Tibial artery (tissue), 4 donors: ENCODE results near the gene MOSPD3.
A peak's percentile ranks its signal among the peaks of the same experiment; 100 is the strongest.

Experiments used
- DNase-seq, 2 donors: peaks; one replicate each; pipeline ENCODE4 v3.0.0-alpha.2; 2019
- H3K27ac ChIP-seq, 2 donors: fragments of 200-600 bp; sonication (generic) in 1 of 2; 1 replicate in 1 of 2; 2 replicates in 1 of 2; pipeline ENCODE4 v1.5.1; 2018 to 2019; ENCODE audit warnings: mild to moderate bottlenecking in 1 of 2
- H3K27me3 ChIP-seq, 2 donors: fragments of 200-600 bp; sonication (generic) in 1 of 2; one replicate each; pipeline versions ENCODE4 v1.5.1 to v1.6.0; 2016 to 2019
- H3K36me3 ChIP-seq, 3 donors: fragments of 200-600 bp; sonication (generic) in 2 of 3; one replicate each; pipeline ENCODE4 v1.5.1; 2016 to 2019; ENCODE audit warnings: mild to moderate bottlenecking in 2 of 3
- H3K4me1 ChIP-seq, 4 donors: fragments of 200-600 bp; sonication (generic) in 2 of 4; 1 replicate in 3 of 4; 2 replicates in 1 of 4; pipeline ENCODE4 v1.5.1; 2016 to 2019
- H3K4me3 ChIP-seq, 2 donors: fragments of 200-600 bp; sonication (generic) in 1 of 2; 1 replicate in 1 of 2; 2 replicates in 1 of 2; pipeline ENCODE4 v1.5.1; 2018 to 2019; ENCODE audit warnings: mild to moderate bottlenecking in 2 of 2
- H3K9me3 ChIP-seq, 3 donors: fragments of 200-600 bp; sonication (generic) in 1 of 3; one replicate each; pipeline ENCODE4 v1.5.1; 2016 to 2019
- intact Hi-C: fragments of 100-400 bp; cut with DNase I; formaldehyde crosslinking; loops from one replicate; pipeline ENCODE4 v1.15.0; 2023; ENCODE audit warnings: low total_unique reads
- TF ChIP-seq, protein P1 (sequence below), 2 experiments: fragments of 200-600 bp in 1 of 2; fragments of 450-650 bp in 1 of 2; IDR thresholded peaks; one replicate each; pipeline ENCODE4 v1.5.1; 2017 to 2019; ENCODE audit warnings: antibody characterized with exemption in 2 of 2, mild to moderate bottlenecking in 1 of 2, moderate library complexity in 1 of 2

MOSPD3 gene

DNA sequence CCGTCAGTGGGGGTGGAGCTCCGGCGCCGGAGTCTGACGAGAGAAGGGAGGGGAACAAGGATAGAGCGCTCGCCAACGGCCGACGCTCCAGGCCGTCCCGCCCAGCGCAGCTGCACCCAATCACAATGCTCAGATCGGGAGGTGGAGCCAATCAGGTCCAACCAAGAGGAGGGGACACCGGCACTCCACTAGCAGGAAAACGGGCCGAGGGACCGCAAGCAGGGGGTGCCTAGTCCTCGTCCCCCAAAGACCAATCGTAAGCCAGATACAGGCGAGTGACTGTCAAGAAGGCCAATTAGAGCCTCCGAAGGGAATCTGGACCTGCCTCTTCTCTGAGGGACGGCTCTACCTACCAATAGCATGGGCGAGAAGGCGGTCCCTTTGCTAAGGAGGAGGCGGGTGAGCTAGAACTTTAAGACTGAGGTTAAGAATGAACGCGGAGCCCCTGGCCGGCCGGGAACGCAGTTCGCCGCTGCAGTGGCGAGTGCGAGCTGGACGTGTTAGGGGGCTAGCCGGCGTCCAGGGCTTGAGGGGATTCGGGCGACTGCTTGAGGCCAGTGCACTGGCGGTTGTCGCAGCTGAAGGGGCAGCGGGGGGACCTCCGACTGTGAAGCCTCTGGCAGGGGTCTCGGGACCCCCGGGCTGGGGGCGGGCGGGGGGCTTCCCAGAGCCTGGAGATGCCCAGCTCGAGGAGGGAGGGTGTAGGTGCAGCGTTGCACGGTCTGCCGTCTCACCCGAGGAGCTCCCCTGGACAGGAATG, 25.9 kb upstream of the MOSPD3 start, which contains the start of gene FBXO24:
FBXO24 (plus strand) TSS at position 63 of the 760 bp plus-strand sequence; CDS start at position 361, 298 bp downstream.
- Histone ChIP-seq H3K4me1 (peaks cover 0 to 46% (median 29%) of the 10 kb centered on the region in 4 donors), H3K4me3 (peak within 1 kb of the TSS; percentile 82 to 84), H3K27me3 (peaks cover 0 to 13% of the 10 kb centered on the region in 2 donors), H3K36me3 (peaks cover 10 to 13% (median 12%) of the 10 kb centered on the region in 3 donors), H3K27ac (peak within 1 kb of the TSS; percentile 89 to 90), H3K9me3 (no peaks in the 10 kb centered on the region)
- TF ChIP-seq, protein P1, sequence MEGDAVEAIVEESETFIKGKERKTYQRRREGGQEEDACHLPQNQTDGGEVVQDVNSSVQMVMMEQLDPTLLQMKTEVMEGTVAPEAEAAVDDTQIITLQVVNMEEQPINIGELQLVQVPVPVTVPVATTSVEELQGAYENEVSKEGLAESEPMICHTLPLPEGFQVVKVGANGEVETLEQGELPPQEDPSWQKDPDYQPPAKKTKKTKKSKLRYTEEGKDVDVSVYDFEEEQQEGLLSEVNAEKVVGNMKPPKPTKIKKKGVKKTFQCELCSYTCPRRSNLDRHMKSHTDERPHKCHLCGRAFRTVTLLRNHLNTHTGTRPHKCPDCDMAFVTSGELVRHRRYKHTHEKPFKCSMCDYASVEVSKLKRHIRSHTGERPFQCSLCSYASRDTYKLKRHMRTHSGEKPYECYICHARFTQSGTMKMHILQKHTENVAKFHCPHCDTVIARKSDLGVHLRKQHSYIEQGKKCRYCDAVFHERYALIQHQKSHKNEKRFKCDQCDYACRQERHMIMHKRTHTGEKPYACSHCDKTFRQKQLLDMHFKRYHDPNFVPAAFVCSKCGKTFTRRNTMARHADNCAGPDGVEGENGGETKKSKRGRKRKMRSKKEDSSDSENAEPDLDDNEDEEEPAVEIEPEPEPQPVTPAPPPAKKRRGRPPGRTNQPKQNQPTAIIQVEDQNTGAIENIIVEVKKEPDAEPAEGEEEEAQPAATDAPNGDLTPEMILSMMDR (IDR thresholded peaks at IDR 0.05) = no peak
- intact Hi-C loops = loop anchor here (5.0 kb wide), 1 partner anchor 91 kb away; no protein-coding TSS in a partner anchor
- DNase-seq = peak; percentile 99 to 100

DNA sequence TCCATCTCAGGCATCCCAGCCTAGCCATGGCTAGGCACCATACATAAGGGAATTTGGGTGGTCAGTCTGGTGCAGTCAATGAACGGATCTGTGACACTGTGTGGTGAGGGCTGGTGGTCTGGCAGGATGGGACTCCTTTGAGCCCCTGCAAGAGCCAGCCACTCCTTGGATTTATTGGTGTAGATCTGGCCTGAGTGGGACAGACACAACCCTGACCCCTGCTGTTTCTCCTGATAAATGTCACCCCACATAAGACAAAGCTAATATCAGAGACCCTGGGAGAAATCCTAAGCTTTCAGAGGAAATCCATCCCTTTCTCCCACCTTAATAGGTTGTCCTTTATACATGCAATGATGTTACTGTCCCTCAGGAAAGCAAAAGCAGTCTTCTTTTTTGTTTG, 23.9 kb upstream of the MOSPD3 start:
- H3K36me3 ChIP-seq = no peaks in the 10 kb centered on the region
- TF ChIP-seq, protein P1 (IDR thresholded peaks at IDR 0.05) = peak in 1 of 2 experiments; percentile 22
- no peaks in the 10 kb centered on the region for H3K9me3 ChIP-seq
- DNase-seq = no peak
- H3K27me3 ChIP-seq = peaks cover 0 to 29% of the 10 kb centered on the region in 2 donors
- peaks cover 0 to 32% (median 25%) of the 10 kb centered on the region in 4 donors for H3K4me1 ChIP-seq
- no peak overlapping the region for H3K27ac ChIP-seq
- intact Hi-C loops = loop anchor here (5.0 kb wide), 1 partner anchor 89 kb away; no protein-coding TSS in a partner anchor
- no peak overlapping the region for H3K4me3 ChIP-seq

DNA sequence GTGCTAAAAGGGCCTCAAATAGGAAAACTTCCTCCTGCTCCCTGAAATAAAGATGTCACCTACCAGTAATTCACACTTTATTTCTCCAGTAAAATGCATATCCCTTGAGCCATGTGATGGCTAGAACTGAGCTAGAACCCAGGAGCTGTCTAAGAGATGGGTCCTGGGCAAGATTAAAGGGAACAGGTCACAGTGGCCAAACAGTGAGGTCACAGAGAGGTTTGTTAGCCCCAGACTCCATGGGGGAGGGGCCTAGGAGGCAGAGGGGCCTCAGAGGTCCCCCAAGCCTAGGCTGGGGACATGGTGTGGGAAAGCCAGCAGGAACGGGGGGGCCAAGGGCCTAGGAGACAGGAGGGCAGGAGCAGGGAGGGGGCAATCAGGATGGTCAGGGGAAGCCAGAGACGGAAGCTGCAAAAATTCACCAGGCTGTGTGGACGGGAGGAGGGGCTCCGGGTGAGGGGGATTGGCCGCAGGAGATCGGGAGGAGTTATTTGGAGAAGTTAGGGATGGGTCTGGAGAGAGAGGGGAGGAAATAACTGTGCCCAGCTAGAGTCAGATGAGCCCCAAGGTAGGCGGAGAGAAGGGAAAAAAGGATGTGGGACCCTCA, 22.9 kb upstream of the MOSPD3 start:
- Histone ChIP-seq H3K27ac (no peak overlapping the region), H3K4me1 (peaks cover 0 to 22% (median 17%) of the 10 kb centered on the region in 4 donors), H3K9me3 (no peaks in the 10 kb centered on the region), H3K27me3 (peaks cover 0 to 29% of the 10 kb centered on the region in 2 donors), H3K4me3 (no peak overlapping the region), H3K36me3 (no peaks in the 10 kb centered on the region)
- DNase-seq = no peak
- TF ChIP-seq, protein P1 (IDR thresholded peaks at IDR 0.05) = no peak
- intact Hi-C loops = loop anchor here (5.0 kb wide), 1 partner anchor 88 kb away; no protein-coding TSS in a partner anchor

DNA sequence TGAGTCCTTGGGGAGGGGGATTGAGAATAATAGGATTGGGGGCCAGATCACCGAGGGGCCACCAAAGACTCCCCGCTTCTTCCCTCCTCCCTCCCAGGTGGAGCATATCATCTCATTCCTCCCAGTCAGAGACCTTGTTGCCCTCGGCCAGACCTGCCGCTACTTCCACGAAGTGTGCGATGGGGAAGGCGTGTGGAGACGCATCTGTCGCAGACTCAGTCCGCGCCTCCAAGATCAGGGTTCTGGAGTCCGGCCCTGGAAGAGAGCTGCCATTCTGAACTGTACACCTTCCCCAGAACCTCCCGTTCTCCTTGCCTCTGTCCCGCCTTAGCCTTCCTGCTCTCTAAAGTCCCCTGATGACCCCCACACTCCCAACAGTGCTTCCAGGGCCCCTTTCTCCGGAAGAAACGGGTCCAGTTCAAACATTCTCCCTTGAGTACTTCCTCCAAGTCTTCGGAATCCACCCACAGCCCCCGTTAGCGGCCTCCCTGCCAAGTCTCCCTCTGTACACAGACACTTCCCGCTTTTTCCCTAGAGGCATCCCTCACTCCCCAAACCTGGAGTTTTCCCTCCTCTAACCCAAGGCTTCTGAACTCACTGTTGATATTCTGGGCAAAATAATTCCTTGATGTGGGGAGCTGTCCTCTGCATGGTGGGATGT, 22.1 kb upstream of the MOSPD3 start:
- Histone ChIP-seq H3K27ac (no peak overlapping the region), H3K9me3 (no peaks in the 10 kb centered on the region), H3K27me3 (peaks cover 0 to 29% of the 10 kb centered on the region in 2 donors), H3K4me1 (peaks cover 0 to 15% (median 9%) of the 10 kb centered on the region in 4 donors), H3K36me3 (no peaks in the 10 kb centered on the region), H3K4me3 (no peak overlapping the region)
- TF ChIP-seq, protein P1 (IDR thresholded peaks at IDR 0.05) = no peak
- DNase-seq = no peak
- intact Hi-C loops = no loop called here

DNA sequence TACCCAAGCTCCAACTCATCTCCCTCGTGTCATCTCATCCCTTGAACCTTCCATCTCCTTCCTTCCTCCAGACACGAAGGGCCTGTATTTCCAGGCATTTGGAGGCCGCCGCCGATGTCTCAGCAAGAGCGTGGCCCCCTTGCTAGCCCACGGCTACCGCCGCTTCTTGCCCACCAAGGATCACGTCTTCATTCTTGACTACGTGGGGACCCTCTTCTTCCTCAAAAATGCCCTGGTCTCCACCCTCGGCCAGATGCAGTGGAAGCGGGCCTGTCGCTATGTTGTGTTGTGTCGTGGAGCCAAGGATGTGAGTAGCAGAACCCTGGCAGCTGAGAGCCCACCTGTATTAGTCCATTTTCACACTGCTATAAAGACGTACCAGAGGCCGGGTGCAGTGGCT, 20.7 kb upstream of the MOSPD3 start:
- intact Hi-C loops = no loop called here
- Histone ChIP-seq H3K27me3 (peaks cover 0 to 29% of the 10 kb centered on the region in 2 donors), H3K4me1 (peaks cover 0 to 9% (median 6%) of the 10 kb centered on the region in 4 donors), H3K27ac (no peak overlapping the region), H3K4me3 (no peak overlapping the region), H3K36me3 (no peaks in the 10 kb centered on the region), H3K9me3 (no peaks in the 10 kb centered on the region)
- TF ChIP-seq, protein P1 (IDR thresholded peaks at IDR 0.05) = no peak
- no peak for DNase-seq
